GM23338 (cell line): ENCODE results near the gene ADORA3. TPM values are rescaled to one million over a fixed set of nuclear protein-coding genes. Genes with fewer than 3 reads are reported as not detected.

ENCODE experiments used
- ATAC-seq: fragments of 200-7000 bp; cut with Tn5 transposase; 3 replicates; pipeline ENCODE4 v1.9.1; 2020
- DNase-seq: peaks from one replicate; pipeline ENCODE4 v3.0.0-alpha.2; 2015; ENCODE audit warnings: low spot score
- H2AFZ ChIP-seq: fragments of 200-600 bp; sonication (generic); 2 replicates; pipeline ENCODE4 v1.8.0; 2016; ENCODE audit warnings: antibody characterized with exemption, mild to moderate bottlenecking, moderate library complexity
- H3F3A ChIP-seq: fragments of 200-600 bp; sonication (generic); replicated peaks from 2 replicates; pipeline ENCODE4 v1.8.0; 2017; ENCODE audit warnings: antibody characterized with exemption, mixed run types, low read depth
- H3K27ac ChIP-seq: fragments of 200-600 bp; sonication (generic); 2 replicates; pipeline ENCODE4 v1.6.1; 2016; ENCODE audit warnings: low read depth
- H3K27me3 ChIP-seq: fragments of 200-600 bp; sonication (generic); 2 replicates; pipeline ENCODE4 v1.8.0; 2016; ENCODE audit warnings: mild to moderate bottlenecking, mixed run types, moderate library complexity; ENCODE audit not compliant: insufficient read depth
- H3K36me3 ChIP-seq: fragments of 200-600 bp; sonication (generic); 2 replicates; pipeline ENCODE4 v1.8.0; 2016; ENCODE audit warnings: mild to moderate bottlenecking; ENCODE audit not compliant: insufficient read depth
- H3K4me1 ChIP-seq: fragments of 200-600 bp; sonication (generic); 2 replicates; pipeline ENCODE4 v1.8.0; 2016; ENCODE audit warnings: mild to moderate bottlenecking, moderate library complexity; ENCODE audit not compliant: insufficient read depth
- H3K4me2 ChIP-seq: fragments of 200-600 bp; sonication (generic); 2 replicates; pipeline ENCODE4 v1.7.1; 2017; ENCODE audit warnings: mixed run types
- H3K4me3 ChIP-seq: fragments of 200-600 bp; sonication (generic); 2 replicates; pipeline ENCODE4 v1.6.1; 2016; ENCODE audit warnings: mixed run types
- H3K79me2 ChIP-seq: fragments of 200-600 bp; sonication (generic); replicated peaks from 2 replicates; pipeline ENCODE4 v1.8.0; 2017; ENCODE audit warnings: mild to moderate bottlenecking; ENCODE audit not compliant: insufficient read depth
- H3K9me2 ChIP-seq: fragments of 200-600 bp; sonication (generic); 2 replicates; pipeline ENCODE4 v1.8.0; 2017; ENCODE audit not compliant: insufficient read depth
- H4K20me1 ChIP-seq: fragments of 200-600 bp; sonication (generic); replicated peaks from 2 replicates; pipeline ENCODE4 v1.8.0; 2017; ENCODE audit warnings: mild to moderate bottlenecking; ENCODE audit not compliant: insufficient read depth
- H3K27ac Mint-ChIP-seq: 2 replicates; pipeline ENCODE4 v1.8.0; 2020; ENCODE audit warnings: inconsistent platforms, mild to moderate bottlenecking, moderate library complexity, mixed read lengths
- H3K27me3 Mint-ChIP-seq: 3 replicates; pipeline ENCODE4 v1.8.0; 2022; ENCODE audit warnings: low read depth, mild to moderate bottlenecking, moderate library complexity, mixed read lengths, inconsistent platforms; ENCODE audit not compliant: insufficient read depth, poor library complexity
- H3K36me3 Mint-ChIP-seq: 3 replicates; pipeline ENCODE4 v1.8.0; 2021; ENCODE audit warnings: low read depth, mild to moderate bottlenecking, inconsistent platforms, moderate library complexity, mixed read lengths
- H3K4me1 Mint-ChIP-seq: 3 replicates; pipeline ENCODE4 v1.8.0; 2020; ENCODE audit warnings: mild to moderate bottlenecking, inconsistent platforms, mixed read lengths
- H3K4me3 Mint-ChIP-seq: 3 replicates; pipeline ENCODE4 v1.8.0; 2021; ENCODE audit warnings: moderate library complexity, mild to moderate bottlenecking, inconsistent platforms, mixed read lengths
- H3K9me3 Mint-ChIP-seq: 3 replicates; pipeline ENCODE4 v1.8.0; 2020; ENCODE audit warnings: moderate library complexity, mild to moderate bottlenecking, inconsistent platforms, mixed read lengths
- CREB1 ChIP-seq: fragments of 250-450 bp; sonication (Bioruptor Pico); IDR thresholded peaks from 2 replicates; pipeline ENCODE4 v1.5.0; 2020; ENCODE audit warnings: low read depth, mild to moderate bottlenecking, moderate library complexity
- ETS1 ChIP-seq: IDR thresholded peaks from 2 replicates; pipeline ENCODE4 v1.6.1; 2016; ENCODE audit warnings: antibody characterized with exemption
- EZH2 ChIP-seq: fragments of 200-600 bp; sonication (generic); IDR thresholded peaks from one replicate; pipeline ENCODE4 v1.8.0; 2017; ENCODE audit warnings: antibody characterized with exemption, mild to moderate bottlenecking, low read depth; ENCODE audit not compliant: unreplicated experiment
- EZH2phosphoT487 ChIP-seq: fragments of 200-600 bp; sonication (generic); IDR thresholded peaks from one replicate; pipeline ENCODE4 v1.8.1; 2018; ENCODE audit warnings: antibody characterized with exemption; ENCODE audit not compliant: unreplicated experiment
- JUNB ChIP-seq: IDR thresholded peaks from one replicate; pipeline ENCODE4 v1.6.1; 2016; ENCODE audit warnings: antibody characterized with exemption; ENCODE audit not compliant: unreplicated experiment
- POLR2AphosphoS5 ChIP-seq: IDR thresholded peaks from 2 replicates; pipeline ENCODE4 v1.6.1; 2016; ENCODE audit warnings: antibody characterized with exemption, low read depth
- STAT1 ChIP-seq: IDR thresholded peaks from one replicate; pipeline ENCODE4 v1.6.1; 2016; ENCODE audit warnings: antibody characterized with exemption; ENCODE audit not compliant: unreplicated experiment
- ZNF114 ChIP-seq: fragments of 250-450 bp; sonication (Bioruptor Pico); IDR thresholded peaks from 2 replicates; pipeline ENCODE4 v1.5.0; 2020; ENCODE audit warnings: mild to moderate bottlenecking, moderate library complexity
- ZNF331 ChIP-seq: fragments of 250-450 bp; sonication (Bioruptor Pico); IDR thresholded peaks from 2 replicates; pipeline ENCODE4 v1.5.0; 2020; ENCODE audit warnings: low read depth, mild to moderate bottlenecking, moderate library complexity
- ZNF462 ChIP-seq: fragments of 250-450 bp; sonication (Bioruptor Pico); IDR thresholded peaks from 2 replicates; pipeline ENCODE4 v1.5.0; 2020; ENCODE audit warnings: mild to moderate bottlenecking, moderate library complexity
- polyA plus RNA-seq: library from polyadenylated mRNA; unstranded; fragments of >200 nt; fragmentation: Nextera tagmentation; extraction: Ambion mirVana; gene quantifications from 2 replicates; pipeline ENCODE4 v1.2.1, GENCODE V29; 2016
- total RNA-seq: library from RNA; depleted of rRNA; stranded (reverse); fragments of >200 nt; shearing (Covaris generic); gene quantifications from 2 replicates; pipeline ENCODE4 v1.2.3, GENCODE V29; 2014
- TF ChIP-seq, protein P1 (sequence below), 2 experiments: fragments of 200-600 bp in 1 of 2; sonication (generic) in 1 of 2; conservative IDR thresholded peaks; 2 replicates each; pipeline versions ENCODE4 v1.5.1 to v1.6.1; 2016 to 2017; ENCODE audit warnings: antibody characterized with exemption in 2 of 2, low read depth in 2 of 2, mild to moderate bottlenecking in 2 of 2, moderate library complexity in 1 of 2

ADORA3 gene
- total and polyA plus RNA-seq, 2 experiments from 2014 or later: not detected

DNA sequence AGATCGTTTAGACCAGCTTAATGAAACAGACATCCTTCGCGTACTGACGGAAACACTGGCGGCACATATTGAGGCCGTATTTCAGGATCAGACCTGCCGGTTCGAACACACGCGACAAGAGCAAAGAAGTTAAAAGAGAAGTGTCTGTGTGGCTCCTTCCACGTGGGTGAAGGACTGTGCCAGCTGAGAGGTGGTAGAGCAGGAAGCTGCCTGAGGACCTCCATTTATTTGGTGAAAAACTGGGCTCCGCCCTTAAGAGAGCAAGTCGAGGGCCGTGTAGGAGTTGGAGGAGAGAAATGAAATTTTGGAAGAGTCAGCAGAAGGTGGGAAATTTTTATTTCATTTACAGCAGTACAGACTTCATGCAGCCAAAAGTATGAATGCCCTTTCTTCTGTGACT, 38.8 kb upstream of the ADORA3 start (continued):
- TF ChIP-seq, protein P1, sequence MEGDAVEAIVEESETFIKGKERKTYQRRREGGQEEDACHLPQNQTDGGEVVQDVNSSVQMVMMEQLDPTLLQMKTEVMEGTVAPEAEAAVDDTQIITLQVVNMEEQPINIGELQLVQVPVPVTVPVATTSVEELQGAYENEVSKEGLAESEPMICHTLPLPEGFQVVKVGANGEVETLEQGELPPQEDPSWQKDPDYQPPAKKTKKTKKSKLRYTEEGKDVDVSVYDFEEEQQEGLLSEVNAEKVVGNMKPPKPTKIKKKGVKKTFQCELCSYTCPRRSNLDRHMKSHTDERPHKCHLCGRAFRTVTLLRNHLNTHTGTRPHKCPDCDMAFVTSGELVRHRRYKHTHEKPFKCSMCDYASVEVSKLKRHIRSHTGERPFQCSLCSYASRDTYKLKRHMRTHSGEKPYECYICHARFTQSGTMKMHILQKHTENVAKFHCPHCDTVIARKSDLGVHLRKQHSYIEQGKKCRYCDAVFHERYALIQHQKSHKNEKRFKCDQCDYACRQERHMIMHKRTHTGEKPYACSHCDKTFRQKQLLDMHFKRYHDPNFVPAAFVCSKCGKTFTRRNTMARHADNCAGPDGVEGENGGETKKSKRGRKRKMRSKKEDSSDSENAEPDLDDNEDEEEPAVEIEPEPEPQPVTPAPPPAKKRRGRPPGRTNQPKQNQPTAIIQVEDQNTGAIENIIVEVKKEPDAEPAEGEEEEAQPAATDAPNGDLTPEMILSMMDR (conservative IDR thresholded peaks at IDR 0.05; ENCODE audit: low read depth in 2 of 2): no peak
- no peak for TF ChIP-seq ZNF331 (CRISPR knock-in tag)

- Mint-ChIP-seq H3K4me1 (peaks cover 20% of the 10 kb centered on the region), H3K4me3 (no peak overlapping the region; the same call in 2 of the 3 replicates), H3K36me3 (no peaks in the 10 kb centered on the region; the same call in 2 of the 3 replicates), H3K27me3 (peaks cover 2% of the 10 kb centered on the region), H3K27ac (0 out of 2 replicates have a peak overlapping the region, but pooled peaks have one; percentile 4), H3K9me3 (no peaks in the 10 kb centered on the region)
- Histone ChIP-seq H3F3A (no peaks in the 10 kb centered on the region), H3K36me3 (no peaks in the 10 kb centered on the region), H3K9me2 (peaks cover 16% of the 10 kb centered on the region), H3K27ac (no peak overlapping the region), H3K4me1 (peaks cover 10% of the 10 kb centered on the region), H3K27me3 (no peaks in the 10 kb centered on the region), H3K4me3 (no peak overlapping the region), H3K79me2 (no peaks in the 10 kb centered on the region), H2AFZ (no peak overlapping the region; the same call in 1 of the 2 replicates), H4K20me1 (no peaks in the 10 kb centered on the region), H3K4me2 (0 out of 2 replicates have a peak overlapping the region, but pooled peaks have one; percentile 11)
- ATAC-seq (peak; percentile 77), DNase-seq (peak; percentile 65)
- TF ChIP-seq JUNB: no peak
- no peak for TF ChIP-seq ZNF331 (CRISPR knock-in tag)
- no peak for TF ChIP-seq ZNF114 (CRISPR knock-in tag)
- TF ChIP-seq EZH2phosphoT487: no peak
- no peak for TF ChIP-seq POLR2AphosphoS5
- TF ChIP-seq EZH2: no peak
- TF ChIP-seq, protein P1 (conservative IDR thresholded peaks at IDR 0.05; ENCODE audit: low read depth in 2 of 2): no peak
- no peak for TF ChIP-seq STAT1
- TF ChIP-seq ETS1: no peak
- no peak for TF ChIP-seq ZNF462 (CRISPR knock-in tag)
- TF ChIP-seq CREB1: no peak
These were observed 38.3 kb upstream of the ADORA3 start for GRCh38 chr1:111541721-111542120.
